ENCODE measurements around the gene CDHR3.

DNA sequence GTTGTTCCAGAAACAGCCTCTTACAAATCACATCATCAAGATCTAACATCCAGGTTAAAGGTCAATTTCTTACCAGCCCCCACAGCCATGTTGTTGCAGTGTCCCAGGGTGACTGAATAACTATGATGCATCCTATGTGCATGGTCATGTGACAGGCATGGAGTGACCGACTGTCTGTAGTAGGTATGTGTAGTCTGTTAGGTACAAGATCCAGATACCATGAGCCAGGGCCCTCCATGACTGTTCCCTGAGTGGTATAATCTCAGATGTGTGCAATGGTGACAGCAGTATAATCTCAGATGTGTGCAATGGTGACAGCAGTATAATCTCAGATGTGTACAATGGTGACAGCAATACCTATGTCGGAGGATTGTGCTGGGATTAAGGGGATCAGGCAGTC is 8.8 kb downstream of the CDHR3 start:
- TF ChIP-seq, protein P1, sequence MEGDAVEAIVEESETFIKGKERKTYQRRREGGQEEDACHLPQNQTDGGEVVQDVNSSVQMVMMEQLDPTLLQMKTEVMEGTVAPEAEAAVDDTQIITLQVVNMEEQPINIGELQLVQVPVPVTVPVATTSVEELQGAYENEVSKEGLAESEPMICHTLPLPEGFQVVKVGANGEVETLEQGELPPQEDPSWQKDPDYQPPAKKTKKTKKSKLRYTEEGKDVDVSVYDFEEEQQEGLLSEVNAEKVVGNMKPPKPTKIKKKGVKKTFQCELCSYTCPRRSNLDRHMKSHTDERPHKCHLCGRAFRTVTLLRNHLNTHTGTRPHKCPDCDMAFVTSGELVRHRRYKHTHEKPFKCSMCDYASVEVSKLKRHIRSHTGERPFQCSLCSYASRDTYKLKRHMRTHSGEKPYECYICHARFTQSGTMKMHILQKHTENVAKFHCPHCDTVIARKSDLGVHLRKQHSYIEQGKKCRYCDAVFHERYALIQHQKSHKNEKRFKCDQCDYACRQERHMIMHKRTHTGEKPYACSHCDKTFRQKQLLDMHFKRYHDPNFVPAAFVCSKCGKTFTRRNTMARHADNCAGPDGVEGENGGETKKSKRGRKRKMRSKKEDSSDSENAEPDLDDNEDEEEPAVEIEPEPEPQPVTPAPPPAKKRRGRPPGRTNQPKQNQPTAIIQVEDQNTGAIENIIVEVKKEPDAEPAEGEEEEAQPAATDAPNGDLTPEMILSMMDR (IDR thresholded peaks at IDR 0.05; ENCODE audit: insufficient read depth, low read length, poor library complexity, severe bottlenecking) = no peak
- no peak for TF ChIP-seq EZH2phosphoT487 (conservative IDR thresholded peaks at IDR 0.05; ENCODE audit: low read length)

All from SU-DHL-6 (cell line).